Measurements from ENCODE around the gene ZNF513. TPM values are rescaled to one million over a fixed set of nuclear protein-coding genes. Genes with fewer than 3 reads are reported as not detected.

The ZNF513 gene
- total RNA-seq, 1 experiment from 2014 or later, result 23.6 TPM

DNA sequence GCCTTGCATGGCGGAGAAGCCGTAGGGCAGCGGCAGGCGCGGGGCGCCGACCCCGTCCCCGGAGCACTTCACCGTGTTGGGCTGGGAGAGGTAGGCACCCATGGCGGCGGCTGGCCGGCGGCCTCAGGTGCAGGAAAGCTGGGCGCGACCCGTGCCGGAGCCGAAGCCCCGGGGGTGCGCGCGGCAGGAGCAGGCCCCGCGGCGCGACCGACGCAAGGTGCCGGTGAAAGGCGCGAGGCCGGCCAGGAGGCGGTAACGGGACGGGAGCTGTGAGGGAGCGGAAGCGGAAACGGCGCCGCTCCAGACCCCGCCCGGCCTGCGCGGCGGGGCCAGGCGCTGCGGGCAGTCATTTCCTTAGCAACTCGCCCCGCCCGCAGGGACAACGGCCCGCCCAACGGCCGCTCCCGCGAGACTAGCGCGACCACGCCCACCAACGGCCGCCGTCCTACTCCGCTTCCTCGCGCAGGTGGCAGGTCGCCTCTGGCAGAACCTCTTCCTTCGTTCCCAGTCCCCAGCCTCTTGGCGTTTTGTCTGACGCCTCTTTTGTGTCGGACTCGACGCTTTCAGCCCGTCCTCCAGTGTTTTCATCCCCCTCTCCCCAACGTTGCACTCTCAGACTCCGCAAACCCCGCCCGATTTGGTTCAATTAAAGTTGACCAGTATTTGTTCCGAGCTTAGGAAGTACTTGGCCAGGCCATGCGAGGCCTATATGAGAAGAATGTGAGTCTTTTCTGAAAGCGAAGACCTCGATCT, 29.0 kb upstream of the ZNF513 start, which contains the start of gene PPM1G (continued):
- TF ChIP-seq PRRX2 (CRISPR knock-in tag; IDR thresholded peaks at IDR 0.05), result no peak
- TF ChIP-seq FOXK1 (CRISPR knock-in tag; IDR thresholded peaks at IDR 0.05), result peak; percentile 89

DNA sequence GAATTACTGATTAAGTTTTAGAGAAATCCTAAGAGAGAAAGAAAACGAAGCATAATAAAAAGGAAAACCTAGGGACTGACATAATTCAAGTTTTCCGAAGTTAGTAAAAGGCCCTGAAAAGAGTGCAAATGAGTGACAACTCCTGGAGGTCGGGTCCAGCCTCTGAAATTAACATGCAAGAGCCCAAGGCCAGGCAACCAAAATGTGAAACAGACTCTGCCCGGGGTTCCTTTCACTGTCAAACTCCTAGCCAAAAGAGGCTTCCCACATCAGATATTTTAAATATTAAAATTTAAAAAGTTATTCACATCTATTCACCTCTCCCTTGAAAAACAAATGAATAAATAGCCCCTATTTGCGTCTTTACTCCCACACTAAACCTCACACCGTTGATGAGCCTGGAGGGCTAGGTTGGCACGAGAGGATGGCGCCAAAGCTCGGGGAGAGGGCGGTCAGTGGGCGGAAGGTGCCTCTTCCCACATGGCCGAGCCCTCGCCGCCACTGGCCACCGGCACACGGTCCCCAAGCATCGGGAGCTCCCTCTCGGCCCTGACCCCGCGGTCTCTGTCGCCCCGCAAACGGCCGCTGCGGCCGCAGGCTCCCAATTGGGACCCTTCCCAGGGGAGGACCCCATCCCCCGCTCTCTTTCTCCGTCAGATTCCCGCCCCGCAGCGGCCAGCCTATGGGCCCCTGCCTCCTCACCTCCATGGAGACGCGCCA, 28.2 kb upstream of the ZNF513 start:
- peak; percentile 34 for ATAC-seq
- peak overlapping the region; percentile 97 for H3K27ac Mint-ChIP-seq
- peaks cover 13% of the 10 kb centered on the region for H3K36me3 Mint-ChIP-seq
- peak overlapping the region; percentile 84 for H3K4me3 Mint-ChIP-seq
- ChIA-PET POLR2A (interaction anchor here (0.7 to 2.5 kb wide), 4 partner anchors 20 to 390 kb away, joined by 3 to 28 read pairs (median 3); partner anchors contain the start of genes CCDC121, GPN1, NRBP1 and ZNF513), CTCF (interaction anchor here (1.0 to 3.9 kb wide), 8 partner anchors 8 to 275 kb away, joined by 3 to 52 read pairs (median 4); partner anchors contain the start of genes NRBP1 and ZNF513)
- peaks cover 18% of the 10 kb centered on the region for H3K4me1 Mint-ChIP-seq
- peaks cover 13% of the 10 kb centered on the region for H3K27me3 Mint-ChIP-seq (ENCODE audit: low read depth)
- no peak for DNase-seq (ENCODE audit: low spot score)
- peaks cover 8% of the 10 kb centered on the region for H3K9me3 Mint-ChIP-seq
- TF ChIP-seq CBFB (CRISPR knock-in tag; IDR thresholded peaks at IDR 0.05; ENCODE audit: low read depth), result no peak
- TF ChIP-seq HMGA2 (CRISPR knock-in tag; IDR thresholded peaks at IDR 0.05), result no peak
- TF ChIP-seq, protein P1, sequence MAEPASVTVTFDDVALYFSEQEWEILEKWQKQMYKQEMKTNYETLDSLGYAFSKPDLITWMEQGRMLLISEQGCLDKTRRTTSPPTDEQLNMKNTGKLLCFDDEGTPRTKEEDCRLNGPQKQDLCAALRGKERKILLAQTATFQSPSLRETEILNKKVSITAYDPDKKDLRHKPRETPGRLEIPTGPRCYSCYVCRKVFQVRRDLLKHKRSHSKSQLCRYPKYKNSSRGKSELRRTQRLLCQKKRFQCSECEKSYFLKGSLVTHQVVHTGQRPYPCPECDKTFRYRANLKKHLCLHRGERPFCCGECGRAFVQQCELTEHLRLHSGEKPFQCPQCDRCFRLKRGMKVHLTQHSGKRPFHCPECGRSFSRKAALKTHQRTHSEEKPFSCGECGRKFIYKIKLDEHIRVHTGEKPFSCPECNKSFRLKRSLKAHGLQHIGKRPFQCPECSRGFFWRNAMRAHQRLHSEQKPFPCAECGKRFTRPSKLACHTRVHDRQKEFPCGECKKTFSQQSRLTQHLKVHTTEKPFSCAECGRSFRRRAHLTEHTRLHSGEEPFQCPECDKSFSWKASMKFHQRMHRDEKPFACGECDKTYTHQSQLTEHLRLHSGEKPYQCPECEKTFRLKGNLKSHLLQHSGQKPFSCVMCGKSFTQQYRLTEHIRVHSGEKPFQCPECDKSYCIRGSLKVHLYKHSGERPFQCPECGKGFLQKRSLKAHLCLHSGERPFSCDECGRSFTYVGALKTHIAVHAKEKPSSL (CRISPR knock-in tag; conservative IDR thresholded peaks at IDR 0.05), result no peak
- TF ChIP-seq, protein P2, sequence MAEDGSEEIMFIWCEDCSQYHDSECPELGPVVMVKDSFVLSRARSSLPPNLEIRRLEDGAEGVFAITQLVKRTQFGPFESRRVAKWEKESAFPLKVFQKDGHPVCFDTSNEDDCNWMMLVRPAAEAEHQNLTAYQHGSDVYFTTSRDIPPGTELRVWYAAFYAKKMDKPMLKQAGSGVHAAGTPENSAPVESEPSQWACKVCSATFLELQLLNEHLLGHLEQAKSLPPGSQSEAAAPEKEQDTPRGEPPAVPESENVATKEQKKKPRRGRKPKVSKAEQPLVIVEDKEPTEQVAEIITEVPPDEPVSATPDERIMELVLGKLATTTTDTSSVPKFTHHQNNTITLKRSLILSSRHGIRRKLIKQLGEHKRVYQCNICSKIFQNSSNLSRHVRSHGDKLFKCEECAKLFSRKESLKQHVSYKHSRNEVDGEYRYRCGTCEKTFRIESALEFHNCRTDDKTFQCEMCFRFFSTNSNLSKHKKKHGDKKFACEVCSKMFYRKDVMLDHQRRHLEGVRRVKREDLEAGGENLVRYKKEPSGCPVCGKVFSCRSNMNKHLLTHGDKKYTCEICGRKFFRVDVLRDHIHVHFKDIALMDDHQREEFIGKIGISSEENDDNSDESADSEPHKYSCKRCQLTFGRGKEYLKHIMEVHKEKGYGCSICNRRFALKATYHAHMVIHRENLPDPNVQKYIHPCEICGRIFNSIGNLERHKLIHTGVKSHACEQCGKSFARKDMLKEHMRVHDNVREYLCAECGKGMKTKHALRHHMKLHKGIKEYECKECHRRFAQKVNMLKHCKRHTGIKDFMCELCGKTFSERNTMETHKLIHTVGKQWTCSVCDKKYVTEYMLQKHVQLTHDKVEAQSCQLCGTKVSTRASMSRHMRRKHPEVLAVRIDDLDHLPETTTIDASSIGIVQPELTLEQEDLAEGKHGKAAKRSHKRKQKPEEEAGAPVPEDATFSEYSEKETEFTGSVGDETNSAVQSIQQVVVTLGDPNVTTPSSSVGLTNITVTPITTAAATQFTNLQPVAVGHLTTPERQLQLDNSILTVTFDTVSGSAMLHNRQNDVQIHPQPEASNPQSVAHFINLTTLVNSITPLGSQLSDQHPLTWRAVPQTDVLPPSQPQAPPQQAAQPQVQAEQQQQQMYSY (CRISPR knock-in tag; IDR thresholded peaks at IDR 0.05), result no peak
- TF ChIP-seq, protein P3, sequence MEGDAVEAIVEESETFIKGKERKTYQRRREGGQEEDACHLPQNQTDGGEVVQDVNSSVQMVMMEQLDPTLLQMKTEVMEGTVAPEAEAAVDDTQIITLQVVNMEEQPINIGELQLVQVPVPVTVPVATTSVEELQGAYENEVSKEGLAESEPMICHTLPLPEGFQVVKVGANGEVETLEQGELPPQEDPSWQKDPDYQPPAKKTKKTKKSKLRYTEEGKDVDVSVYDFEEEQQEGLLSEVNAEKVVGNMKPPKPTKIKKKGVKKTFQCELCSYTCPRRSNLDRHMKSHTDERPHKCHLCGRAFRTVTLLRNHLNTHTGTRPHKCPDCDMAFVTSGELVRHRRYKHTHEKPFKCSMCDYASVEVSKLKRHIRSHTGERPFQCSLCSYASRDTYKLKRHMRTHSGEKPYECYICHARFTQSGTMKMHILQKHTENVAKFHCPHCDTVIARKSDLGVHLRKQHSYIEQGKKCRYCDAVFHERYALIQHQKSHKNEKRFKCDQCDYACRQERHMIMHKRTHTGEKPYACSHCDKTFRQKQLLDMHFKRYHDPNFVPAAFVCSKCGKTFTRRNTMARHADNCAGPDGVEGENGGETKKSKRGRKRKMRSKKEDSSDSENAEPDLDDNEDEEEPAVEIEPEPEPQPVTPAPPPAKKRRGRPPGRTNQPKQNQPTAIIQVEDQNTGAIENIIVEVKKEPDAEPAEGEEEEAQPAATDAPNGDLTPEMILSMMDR (IDR thresholded peaks at IDR 0.05), result no peak
- TF ChIP-seq, protein P4, sequence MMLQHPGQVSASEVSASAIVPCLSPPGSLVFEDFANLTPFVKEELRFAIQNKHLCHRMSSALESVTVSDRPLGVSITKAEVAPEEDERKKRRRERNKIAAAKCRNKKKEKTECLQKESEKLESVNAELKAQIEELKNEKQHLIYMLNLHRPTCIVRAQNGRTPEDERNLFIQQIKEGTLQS (CRISPR knock-in tag; conservative IDR thresholded peaks at IDR 0.05), result no peak
- no peak for TF ChIP-seq TP53 (CRISPR knock-in tag; IDR thresholded peaks at IDR 0.05)
- no peak for TF ChIP-seq SMAD4 (CRISPR knock-in tag; IDR thresholded peaks at IDR 0.05)

DNA sequence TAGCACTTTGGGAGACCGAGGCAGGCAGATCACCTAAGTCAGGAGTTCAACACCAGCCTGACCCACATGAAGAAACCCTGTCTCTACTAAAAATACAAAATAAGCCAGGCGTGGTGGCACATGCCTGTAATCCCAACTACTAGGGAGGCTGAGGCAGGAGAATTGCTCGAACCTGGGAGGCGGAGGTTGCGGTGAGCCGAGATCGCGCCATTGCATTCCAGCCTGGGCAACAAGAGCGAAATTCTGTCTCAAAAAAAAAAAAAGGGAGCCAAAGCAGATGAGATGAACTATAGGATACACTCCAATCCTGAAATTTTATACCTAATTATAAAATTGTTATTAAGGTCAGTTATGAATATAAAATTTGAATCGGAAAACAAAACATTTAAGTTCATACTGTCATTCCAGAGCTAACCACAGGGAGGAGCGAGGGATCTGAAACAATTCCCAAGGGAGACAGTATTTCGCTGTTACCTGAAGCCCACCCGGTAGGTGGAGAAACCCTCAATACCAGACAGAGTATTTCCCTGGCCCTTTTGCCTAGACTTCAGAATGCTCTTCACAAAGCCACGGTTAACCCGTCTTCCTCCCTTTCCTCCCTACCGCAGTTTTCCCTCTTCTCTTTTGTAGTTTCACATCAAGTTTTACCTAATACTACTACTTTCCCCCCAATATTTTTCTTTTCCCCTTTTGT, 27.4 kb upstream of the ZNF513 start:
- peaks cover 18% of the 10 kb centered on the region for H3K4me1 Mint-ChIP-seq
- ATAC-seq, result peak; percentile 55
- ChIA-PET POLR2A (interaction anchor here (0.6 to 1.5 kb wide), 4 partner anchors 23 to 390 kb away, joined by 3 to 5 read pairs (median 3); partner anchors contain the start of genes CCDC121 and GPN1), CTCF (interaction anchor here (0.6 to 3.9 kb wide), 6 partner anchors 9 to 275 kb away, joined by 3 to 52 read pairs (median 4); partner anchors contain the start of gene NRBP1)
- DNase-seq (ENCODE audit: low spot score), result peak; percentile 51
- H3K36me3 Mint-ChIP-seq, result peaks cover 13% of the 10 kb centered on the region
- peak overlapping the region; percentile 97 for H3K27ac Mint-ChIP-seq
- H3K9me3 Mint-ChIP-seq, result peaks cover 8% of the 10 kb centered on the region
- H3K4me3 Mint-ChIP-seq, result peak overlapping the region; percentile 84
- peaks cover 13% of the 10 kb centered on the region for H3K27me3 Mint-ChIP-seq (ENCODE audit: low read depth)
- TF ChIP-seq ZBTB21 (CRISPR knock-in tag; IDR thresholded peaks at IDR 0.05; ENCODE audit: borderline replicate concordance) (no peak), SMAD3 (CRISPR knock-in tag; IDR thresholded peaks at IDR 0.05; ENCODE audit: borderline replicate concordance) (no peak)
- TF ChIP-seq, protein P5, sequence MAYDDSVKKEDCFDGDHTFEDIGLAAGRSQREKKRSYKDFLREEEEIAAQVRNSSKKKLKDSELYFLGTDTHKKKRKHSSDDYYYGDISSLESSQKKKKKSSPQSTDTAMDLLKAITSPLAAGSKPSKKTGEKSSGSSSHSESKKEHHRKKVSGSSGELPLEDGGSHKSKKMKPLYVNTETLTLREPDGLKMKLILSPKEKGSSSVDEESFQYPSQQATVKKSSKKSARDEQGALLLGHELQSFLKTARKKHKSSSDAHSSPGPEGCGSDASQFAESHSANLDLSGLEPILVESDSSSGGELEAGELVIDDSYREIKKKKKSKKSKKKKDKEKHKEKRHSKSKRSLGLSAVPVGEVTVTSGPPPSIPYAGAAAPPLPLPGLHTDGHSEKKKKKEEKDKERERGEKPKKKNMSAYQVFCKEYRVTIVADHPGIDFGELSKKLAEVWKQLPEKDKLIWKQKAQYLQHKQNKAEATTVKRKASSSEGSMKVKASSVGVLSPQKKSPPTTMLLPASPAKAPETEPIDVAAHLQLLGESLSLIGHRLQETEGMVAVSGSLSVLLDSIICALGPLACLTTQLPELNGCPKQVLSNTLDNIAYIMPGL (CRISPR knock-in tag; IDR thresholded peaks at IDR 0.05), result no peak
- TF ChIP-seq, protein P3 (IDR thresholded peaks at IDR 0.05), result peak; percentile 64

Data from WTC11 (cell line).